ENCODE measurements around the gene GABBR2.

Gene GABBR2

DNA sequence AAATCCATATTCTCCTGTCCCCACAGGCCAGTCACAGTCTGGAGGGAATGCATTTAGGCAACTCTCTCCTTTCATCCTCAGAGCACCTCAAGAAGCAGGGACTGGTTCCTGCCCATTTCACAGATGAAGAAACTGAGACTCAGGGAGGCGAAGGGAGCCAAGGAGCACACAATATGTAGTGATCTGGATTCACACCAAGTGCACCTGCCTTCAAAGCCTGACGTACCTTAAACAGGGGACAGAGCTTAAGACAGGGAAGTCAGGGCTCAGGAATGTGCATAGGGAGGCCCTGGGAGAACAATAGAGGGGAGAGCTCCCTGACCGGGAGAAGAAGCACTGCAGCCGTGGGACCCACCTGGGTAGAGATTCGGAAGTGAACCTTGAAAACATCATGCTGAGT lies 83.0 kb downstream of the GABBR2 start:
- no peak for DNase-seq

- DNase-seq = no peak
Observed at GRCh38 chr9:98619788-98620187, 88.9 kb downstream of the GABBR2 start.

- no peak for DNase-seq
Observed at GRCh38 chr9:98615633-98616032, 93.1 kb downstream of the GABBR2 start.

GRCh38 chr9:98614941-98615340 lies 93.8 kb downstream of the GABBR2 start:
- no peak for DNase-seq

GRCh38 chr9:98612061-98612752 lies 96.5 kb downstream of the GABBR2 start:
- DNase-seq = no peak

- DNase-seq = no peak
Observed at GRCh38 chr9:98611319-98611718, 97.4 kb downstream of the GABBR2 start.

DNA sequence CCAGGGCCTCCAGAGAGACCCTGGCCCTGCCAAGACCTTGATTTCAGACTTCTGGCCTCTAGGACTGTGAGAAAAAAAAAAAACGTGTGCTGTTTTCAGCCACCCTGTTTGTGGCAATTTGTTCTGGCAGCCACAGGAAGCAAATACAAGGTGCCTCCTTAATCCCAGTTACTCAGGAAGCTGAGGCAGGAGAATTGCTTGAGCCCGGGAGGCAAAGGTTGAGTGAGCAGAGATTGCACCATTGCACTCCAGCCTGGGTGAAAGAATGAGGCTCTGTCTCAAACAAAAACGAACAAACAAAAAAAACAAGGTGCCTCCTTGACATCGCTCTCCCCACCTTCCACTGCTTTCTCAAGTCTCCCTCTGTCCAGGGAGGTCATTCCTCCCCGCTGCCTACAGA lies 98.0 kb downstream of the GABBR2 start:
- no peak for DNase-seq

- DNase-seq = no peak
Observed at GRCh38 chr9:98610211-98610610, 98.5 kb downstream of the GABBR2 start.

DNA sequence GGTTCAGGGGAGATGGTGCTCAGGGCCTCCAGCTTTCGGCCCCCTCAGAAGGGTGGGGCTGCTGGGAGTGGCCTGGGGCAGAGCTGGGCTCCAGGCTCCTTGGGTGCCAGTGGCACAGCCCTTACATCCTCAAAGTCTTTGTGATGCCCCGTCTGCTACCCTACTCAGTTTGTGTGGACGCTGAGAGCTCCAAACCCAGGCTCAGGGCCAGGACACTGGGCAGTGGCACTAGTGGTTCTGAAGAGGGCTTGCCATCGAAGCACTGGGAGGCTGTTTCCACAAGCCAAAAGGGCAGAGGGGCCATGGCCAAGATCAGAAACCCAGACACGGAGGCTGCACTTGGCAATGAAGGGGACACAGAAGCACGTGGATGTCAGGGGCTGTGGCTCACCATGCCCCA lies 99.1 kb downstream of the GABBR2 start:
- DNase-seq = no peak

DNA sequence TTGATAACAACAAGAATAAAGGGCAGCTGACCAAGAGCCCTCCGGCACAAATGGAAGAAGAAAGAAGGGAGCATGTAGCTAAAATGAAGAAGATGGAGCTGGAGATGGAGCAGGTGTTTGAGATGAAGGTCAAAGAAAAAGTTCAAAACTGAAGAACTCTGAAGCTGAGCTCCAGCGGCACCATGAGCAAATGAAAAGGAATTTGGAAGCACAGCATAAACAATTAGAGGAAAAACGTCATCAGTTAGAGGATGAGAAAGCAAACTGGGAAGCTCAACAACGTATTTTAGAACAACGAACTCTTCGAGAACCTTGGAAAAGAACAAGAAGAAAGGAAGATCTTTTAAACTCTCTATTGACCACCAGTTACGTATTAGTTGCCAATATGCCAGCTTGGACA lies 100.9 kb downstream of the GABBR2 start:
- DNase-seq = no peak

DNA sequence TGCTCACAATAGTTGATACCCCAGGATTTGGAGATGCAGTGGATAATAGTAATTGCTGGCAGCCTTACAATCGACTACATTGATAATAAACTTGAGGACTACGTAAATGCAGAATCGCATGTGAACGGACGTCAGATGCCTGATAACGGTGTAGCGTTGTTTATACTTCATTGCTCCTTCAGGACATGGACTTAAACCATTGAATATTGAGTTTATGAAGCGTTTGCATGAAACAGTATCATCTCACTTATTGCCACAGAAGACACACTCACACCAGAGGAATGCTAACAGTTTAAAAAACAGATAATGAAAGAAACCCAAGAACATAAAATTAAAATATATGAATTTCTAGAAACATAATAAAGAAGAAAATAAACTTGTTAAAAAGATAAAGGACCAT lies 101.6 kb downstream of the GABBR2 start:
- no peak for DNase-seq

DNA sequence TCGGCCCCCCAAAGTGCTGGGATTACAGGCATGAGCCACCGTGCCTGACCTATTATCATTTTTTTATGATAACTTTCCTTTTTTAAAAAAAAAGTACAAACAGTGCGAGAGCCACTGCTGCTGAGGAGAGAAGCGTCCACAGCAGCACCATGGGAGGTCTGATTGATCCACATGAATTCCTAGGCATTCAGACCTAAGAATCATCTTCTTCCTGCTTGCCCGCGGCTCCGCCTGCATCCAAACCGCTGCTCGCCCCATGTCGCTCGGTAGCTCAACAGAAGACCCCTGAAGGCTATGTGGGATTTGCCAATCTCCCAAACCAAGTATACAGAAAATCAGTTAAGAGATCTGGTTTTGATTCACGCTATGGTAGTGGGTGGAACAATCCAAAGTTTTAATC lies 102.0 kb downstream of the GABBR2 start:
- DNase-seq = no peak

DNA sequence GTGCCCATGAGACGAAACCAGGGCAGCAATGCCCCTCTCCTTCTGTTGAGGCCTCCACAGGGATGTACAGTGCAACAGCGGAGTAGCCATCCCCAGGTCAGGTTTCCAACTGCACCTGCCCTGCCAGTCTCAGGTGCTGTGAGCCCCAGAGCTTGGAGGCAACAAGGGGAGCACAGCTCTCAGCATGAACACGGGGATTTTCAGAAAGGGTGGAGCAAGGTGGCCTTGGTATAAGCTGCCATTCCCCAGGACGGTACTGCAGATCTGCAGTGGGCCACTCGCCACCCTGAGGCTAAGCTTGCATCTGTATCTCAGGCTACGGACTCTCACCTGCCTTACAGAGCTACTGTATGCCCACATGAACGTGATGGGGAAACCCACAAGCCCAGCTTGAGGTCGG lies 103.6 kb downstream of the GABBR2 start:
- no peak for DNase-seq

DNA sequence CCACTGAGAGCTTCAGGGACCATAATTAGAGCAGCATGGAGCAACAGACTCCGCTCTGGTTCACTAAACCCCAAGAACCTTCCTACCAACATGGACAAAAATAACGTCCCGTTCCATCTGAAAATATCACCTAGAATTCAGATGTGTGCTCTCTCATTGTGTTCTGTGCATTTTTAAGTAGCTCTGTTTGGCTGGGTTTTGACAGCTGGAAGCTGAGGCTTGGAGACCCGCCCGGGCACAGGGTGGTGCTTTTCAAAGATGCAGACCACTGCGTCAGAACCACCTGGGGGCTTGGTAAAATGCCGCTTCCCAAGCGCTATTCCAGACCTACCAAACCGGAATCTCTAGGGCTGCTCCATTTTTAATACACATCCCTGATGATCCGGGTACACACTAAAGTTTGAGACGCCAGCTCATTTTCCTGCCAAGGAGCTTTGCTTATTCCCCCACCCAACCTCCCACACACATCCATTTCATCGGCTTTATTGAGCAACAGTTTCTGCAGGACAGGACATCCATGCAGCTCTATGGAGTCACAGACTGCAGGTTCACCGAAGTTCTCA lies 104.8 kb downstream of the GABBR2 start:
- no peak for DNase-seq

DNA sequence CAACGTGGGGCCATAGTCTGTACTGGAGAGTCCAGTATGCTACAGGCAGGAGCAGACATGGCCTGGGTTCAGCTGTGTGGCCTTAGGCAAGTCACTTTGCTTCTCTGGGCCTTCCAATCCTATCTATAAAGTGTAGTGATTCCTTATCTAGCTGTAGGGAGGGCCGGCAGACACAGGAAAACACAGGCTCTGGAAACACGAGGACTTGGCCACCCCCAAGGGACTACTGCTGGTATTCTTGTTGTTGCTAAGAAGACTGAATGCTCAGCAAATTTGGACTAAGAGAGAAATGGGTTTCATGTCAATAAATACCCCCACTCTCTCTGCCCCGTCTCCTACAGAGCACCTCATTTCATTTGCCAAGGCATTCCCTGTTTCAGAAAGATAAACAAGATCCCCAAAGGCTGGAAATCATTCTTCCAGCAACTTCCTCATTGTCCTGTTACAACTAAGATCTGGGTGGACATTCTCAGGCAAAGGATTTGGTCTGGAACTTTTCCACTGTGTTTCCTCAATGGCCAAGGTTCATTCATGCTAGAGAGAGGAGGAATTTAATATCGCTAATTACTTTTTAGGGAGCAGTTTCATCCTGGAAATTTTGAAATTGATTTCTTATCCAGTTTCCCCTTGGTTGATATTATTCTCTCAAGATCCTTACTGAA lies 105.8 kb downstream of the GABBR2 start:
- no peak for DNase-seq

DNA sequence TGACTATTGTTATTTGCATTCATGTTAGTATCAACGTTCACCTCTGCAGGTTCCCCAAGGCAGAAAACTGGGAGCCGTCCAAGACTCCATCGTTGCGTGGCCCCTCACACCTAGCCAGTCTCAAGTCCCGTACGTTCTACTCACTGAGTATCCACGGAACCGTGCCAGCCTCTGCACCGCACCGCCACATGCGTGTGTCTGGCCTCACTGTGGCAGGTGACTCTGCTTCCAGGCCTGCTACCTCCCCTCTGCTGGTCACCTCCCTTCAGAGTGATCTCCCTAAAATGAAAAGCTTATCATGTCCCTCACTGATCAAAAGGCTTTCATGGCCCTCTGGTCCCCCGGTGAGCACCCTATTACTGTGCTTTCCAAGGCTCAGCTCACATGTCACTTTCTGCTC lies 108.1 kb downstream of the GABBR2 start:
- no peak for DNase-seq

DNA sequence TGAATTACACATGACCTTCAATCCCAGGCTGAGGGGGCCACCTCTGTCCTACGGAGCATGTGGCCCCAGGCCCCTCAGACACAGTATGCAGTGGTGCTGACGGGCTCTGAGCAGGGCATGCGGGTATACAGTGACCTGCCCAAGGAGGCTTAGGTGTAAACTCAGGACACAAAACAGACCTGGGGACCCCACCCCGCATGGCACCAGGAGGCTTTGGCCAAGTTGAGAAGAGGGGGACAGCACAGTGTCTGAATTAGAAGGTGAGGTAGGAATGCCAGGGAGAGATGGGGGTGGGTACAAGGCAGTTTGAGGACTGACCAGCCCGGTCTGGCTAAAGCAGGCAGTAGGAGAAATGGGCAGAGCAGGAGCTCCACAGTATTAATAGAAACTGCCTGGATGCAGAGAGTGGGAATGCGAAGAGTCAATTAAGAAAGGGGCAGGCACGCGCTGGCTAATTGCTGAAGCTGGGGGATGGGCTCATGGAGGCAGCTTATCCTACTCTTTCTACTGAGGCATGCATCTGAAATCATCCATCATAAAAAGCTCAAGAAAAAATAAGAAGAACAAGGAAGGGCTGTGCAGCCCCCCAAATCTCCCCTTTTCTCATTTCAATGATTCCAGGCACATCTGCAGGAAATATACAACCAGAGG lies 109.0 kb downstream of the GABBR2 start:
- no peak for DNase-seq

GRCh38 chr9:98598861-98599260 lies 109.9 kb downstream of the GABBR2 start:
- DNase-seq = no peak

- no peak for DNase-seq
Observed at GRCh38 chr9:98597236-98597771, 111.4 kb downstream of the GABBR2 start.

GRCh38 chr9:98596486-98596885 lies 112.2 kb downstream of the GABBR2 start:
- DNase-seq = no peak

DNA sequence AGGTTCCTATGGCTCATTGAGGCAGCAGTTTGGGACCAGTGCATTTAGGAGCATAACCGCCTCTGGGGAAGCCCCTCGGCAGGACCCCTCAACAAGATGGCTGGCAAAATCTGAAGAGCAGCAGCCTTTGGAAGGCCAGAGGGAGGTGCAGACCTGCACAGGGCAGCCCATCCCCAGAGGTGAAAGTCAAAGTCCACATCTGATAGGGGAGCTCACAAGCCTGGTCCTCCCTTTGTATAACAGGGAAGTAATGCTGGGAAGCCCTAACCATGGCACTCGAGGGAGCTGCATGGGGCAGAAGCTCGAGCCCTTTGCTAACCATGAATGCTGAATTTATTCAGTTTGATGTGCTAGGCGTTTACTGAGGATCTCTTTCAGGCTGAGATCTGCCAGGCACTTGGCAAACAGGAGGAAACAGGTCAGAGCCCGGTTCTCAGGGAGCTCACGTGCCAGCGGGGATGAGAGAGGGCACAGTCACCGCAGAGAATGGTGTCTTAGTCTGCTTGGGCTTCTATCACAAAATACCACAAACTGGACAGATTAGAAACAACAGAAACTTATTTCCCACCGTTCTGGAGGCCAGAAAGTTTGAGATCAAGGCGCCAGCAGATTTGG lies 114.1 kb downstream of the GABBR2 start:
- no peak for DNase-seq

GRCh38 chr9:98593354-98594253 lies 115.1 kb downstream of the GABBR2 start:
- DNase-seq = no peak

Measured in SIG-M5 (cell line).